Tibial artery (tissue), 4 donors: Measurements from ENCODE around the gene ATP8B3.

Experiments used
- DNase-seq, 2 donors: peaks; one replicate each; pipeline ENCODE4 v3.0.0-alpha.2; 2019
- H3K27ac ChIP-seq, 2 donors: fragments of 200-600 bp; sonication (generic) in 1 of 2; 1 replicate in 1 of 2; 2 replicates in 1 of 2; pipeline ENCODE4 v1.5.1; 2018 to 2019; ENCODE audit warnings: mild to moderate bottlenecking in 1 of 2
- H3K27me3 ChIP-seq, 2 donors: fragments of 200-600 bp; sonication (generic) in 1 of 2; one replicate each; pipeline versions ENCODE4 v1.5.1 to v1.6.0; 2016 to 2019
- H3K36me3 ChIP-seq, 3 donors: fragments of 200-600 bp; sonication (generic) in 2 of 3; one replicate each; pipeline ENCODE4 v1.5.1; 2016 to 2019; ENCODE audit warnings: mild to moderate bottlenecking in 2 of 3
- H3K4me1 ChIP-seq, 4 donors: fragments of 200-600 bp; sonication (generic) in 2 of 4; 1 replicate in 3 of 4; 2 replicates in 1 of 4; pipeline ENCODE4 v1.5.1; 2016 to 2019
- H3K4me3 ChIP-seq, 2 donors: fragments of 200-600 bp; sonication (generic) in 1 of 2; 1 replicate in 1 of 2; 2 replicates in 1 of 2; pipeline ENCODE4 v1.5.1; 2018 to 2019; ENCODE audit warnings: mild to moderate bottlenecking in 2 of 2
- H3K9me3 ChIP-seq, 3 donors: fragments of 200-600 bp; sonication (generic) in 1 of 3; one replicate each; pipeline ENCODE4 v1.5.1; 2016 to 2019
- intact Hi-C: fragments of 100-400 bp; cut with DNase I; formaldehyde crosslinking; loops from one replicate; pipeline ENCODE4 v1.15.0; 2023; ENCODE audit warnings: low total_unique reads
- TF ChIP-seq, protein P1 (sequence below), 2 experiments: fragments of 200-600 bp in 1 of 2; fragments of 450-650 bp in 1 of 2; IDR thresholded peaks; one replicate each; pipeline ENCODE4 v1.5.1; 2017 to 2019; ENCODE audit warnings: antibody characterized with exemption in 2 of 2, mild to moderate bottlenecking in 1 of 2, moderate library complexity in 1 of 2

ATP8B3 gene

DNA sequence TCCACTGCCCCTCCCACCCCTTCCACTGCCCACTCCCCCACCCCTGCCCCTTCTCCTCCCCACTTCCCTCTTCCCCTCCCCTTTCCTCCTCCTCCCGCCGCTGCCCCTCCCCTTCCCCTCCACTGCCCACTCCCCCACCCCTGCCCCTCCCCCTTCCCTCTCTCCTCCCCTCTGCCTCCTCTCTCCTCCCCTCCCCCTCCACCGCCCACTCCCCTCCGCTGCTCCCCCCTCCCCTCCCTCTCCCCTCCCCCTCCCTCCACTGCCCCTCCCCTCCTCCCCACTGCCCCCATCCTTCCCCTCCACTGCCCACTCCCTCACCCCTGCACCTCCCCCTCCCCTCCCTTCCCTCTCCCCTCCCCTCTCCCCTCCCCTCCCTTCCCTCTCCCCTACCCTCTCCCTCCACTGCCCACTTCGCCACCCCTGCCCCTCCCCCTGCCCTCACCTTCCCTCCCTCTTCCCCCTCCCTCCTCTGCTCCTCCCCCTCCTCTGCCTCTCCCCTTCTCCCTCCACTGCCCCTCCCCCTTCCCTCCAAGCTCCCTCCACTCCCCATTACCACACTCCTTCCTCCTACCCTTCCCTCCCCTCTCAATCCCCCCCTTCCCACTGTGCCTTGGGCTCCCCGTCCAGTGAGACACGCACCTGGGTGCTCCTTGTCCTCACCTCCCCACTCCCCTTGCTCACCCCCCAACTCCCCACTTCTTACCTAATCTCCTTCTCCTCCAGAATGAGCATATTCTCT lies 21.9 kb downstream of the ATP8B3 start:
- peaks cover 0 to 68% of the 10 kb centered on the region in 2 donors for H3K27me3 ChIP-seq
- intact Hi-C loops = no loop called here
- TF ChIP-seq, protein P1, sequence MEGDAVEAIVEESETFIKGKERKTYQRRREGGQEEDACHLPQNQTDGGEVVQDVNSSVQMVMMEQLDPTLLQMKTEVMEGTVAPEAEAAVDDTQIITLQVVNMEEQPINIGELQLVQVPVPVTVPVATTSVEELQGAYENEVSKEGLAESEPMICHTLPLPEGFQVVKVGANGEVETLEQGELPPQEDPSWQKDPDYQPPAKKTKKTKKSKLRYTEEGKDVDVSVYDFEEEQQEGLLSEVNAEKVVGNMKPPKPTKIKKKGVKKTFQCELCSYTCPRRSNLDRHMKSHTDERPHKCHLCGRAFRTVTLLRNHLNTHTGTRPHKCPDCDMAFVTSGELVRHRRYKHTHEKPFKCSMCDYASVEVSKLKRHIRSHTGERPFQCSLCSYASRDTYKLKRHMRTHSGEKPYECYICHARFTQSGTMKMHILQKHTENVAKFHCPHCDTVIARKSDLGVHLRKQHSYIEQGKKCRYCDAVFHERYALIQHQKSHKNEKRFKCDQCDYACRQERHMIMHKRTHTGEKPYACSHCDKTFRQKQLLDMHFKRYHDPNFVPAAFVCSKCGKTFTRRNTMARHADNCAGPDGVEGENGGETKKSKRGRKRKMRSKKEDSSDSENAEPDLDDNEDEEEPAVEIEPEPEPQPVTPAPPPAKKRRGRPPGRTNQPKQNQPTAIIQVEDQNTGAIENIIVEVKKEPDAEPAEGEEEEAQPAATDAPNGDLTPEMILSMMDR (IDR thresholded peaks at IDR 0.05) = no peak

DNA sequence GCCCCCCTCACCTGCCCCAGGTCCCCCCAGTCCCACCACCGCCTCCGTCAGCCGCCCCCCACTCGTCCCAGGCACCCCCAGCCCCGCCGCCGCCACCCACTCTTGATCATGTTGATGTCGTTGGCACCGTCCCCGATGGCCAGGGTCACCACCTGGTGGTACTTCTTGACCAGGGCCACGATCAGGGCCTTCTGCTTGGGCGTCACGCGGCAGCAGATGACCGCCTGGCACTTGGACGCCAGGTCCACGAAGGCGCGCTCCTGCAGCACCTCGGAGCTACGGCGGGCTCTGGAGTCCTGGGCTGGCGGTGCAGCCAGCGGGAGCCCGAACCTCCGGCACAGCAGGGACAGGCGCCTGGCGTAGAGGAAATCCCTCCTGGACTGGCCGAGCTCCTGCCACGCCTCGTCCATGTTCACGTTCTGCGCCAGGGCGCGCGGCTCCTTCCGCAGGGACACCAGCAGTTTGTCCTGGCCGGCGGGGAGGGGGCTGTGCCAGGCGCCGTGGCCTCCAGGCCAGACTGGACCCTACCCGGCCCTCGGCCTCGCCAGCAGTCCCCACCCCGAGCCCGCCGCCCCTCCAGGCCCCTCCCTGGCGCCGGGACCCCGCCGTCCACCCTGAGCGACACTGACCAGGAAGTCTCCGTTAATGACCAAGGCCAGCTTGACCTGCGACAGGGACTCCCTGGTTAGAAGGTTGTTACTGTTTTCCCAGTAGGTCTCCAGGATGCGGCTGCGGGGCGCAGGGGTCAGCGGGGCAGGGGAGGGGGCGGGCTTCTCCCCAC lies 22.6 kb downstream of the ATP8B3 start:
- intact Hi-C loops = loop anchor here (5.0 kb wide), 1 partner anchor 38 kb away; no protein-coding TSS in a partner anchor
- no peaks in the 10 kb centered on the region for H3K36me3 ChIP-seq
- H3K4me3 ChIP-seq = no peak overlapping the region
- TF ChIP-seq, protein P1 (IDR thresholded peaks at IDR 0.05) = no peak
- no peak overlapping the region for H3K27ac ChIP-seq
- H3K4me1 ChIP-seq = peaks cover 0 to 14% (median 0%) of the 10 kb centered on the region in 4 donors
- no peak for DNase-seq
- H3K27me3 ChIP-seq = peaks cover 0 to 74% of the 10 kb centered on the region in 2 donors
- no peaks in the 10 kb centered on the region for H3K9me3 ChIP-seq

More for the DNA sequence above, 21.9 kb downstream of the ATP8B3 start:
- no peak overlapping the region for H3K4me3 ChIP-seq
- peaks cover 0 to 14% (median 0%) of the 10 kb centered on the region in 4 donors for H3K4me1 ChIP-seq
- H3K36me3 ChIP-seq = no peaks in the 10 kb centered on the region
- DNase-seq = no peak
- no peaks in the 10 kb centered on the region for H3K9me3 ChIP-seq
- no peak overlapping the region for H3K27ac ChIP-seq

DNA sequence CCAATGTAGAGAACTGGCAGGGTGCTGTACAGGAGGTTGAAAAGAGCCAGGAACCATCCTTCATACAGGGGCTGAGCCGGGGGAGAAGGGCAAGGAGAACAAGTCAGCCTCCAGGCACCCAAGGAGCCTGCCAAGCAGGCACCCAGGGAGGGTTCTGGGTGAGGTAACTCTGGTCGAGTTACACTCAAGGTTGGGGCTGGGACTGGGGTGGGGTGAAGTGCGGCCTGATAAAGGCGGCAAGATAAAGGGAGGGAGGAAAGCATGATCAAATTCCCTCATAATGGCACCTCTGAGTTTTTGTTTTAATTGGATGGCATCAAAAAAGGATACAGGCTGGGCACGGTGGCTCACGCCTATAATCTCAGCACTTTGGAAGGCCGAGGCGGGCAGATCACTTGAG lies 25.0 kb downstream of the ATP8B3 start:
- Histone ChIP-seq H3K9me3 (peaks cover 0 to 8% (median 7%) of the 10 kb centered on the region in 3 donors), H3K4me3 (no peak overlapping the region), H3K27ac (no peak overlapping the region), H3K36me3 (no peaks in the 10 kb centered on the region), H3K27me3 (peaks cover 0 to 81% of the 10 kb centered on the region in 2 donors), H3K4me1 (peaks cover 0 to 14% (median 0%) of the 10 kb centered on the region in 4 donors)
- TF ChIP-seq, protein P1 (IDR thresholded peaks at IDR 0.05) = no peak
- DNase-seq = no peak
- intact Hi-C loops = loop anchor here (5.0 kb wide), 1 partner anchor 40 kb away; no protein-coding TSS in a partner anchor

DNA sequence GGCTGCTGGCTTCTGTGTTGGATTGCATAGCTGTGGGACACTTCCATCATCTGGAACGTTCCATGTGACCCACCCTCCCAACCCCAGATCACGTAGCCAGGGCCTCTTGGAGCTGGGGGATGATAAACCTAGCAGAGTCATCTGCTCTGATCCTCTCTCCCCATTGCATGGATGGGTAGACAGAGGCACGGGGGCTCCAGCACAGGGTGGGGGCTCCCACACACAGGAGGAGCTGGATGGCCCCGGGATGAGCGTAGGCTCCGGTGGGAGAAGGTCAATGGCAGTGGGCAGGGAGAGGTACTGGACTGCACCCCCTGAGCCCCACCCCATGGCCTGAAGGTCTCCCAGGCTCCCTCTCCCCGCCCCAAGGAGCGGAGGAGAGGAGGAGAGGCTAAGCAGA lies 25.4 kb downstream of the ATP8B3 start:
- Histone ChIP-seq H3K36me3 (no peaks in the 10 kb centered on the region), H3K9me3 (peaks cover 0 to 12% (median 11%) of the 10 kb centered on the region in 3 donors), H3K4me3 (no peak overlapping the region), H3K27me3 (peaks cover 0 to 81% of the 10 kb centered on the region in 2 donors), H3K4me1 (peaks cover 0 to 14% (median 0%) of the 10 kb centered on the region in 4 donors), H3K27ac (no peak overlapping the region)
- intact Hi-C loops = loop anchor here (5.0 kb wide), 1 partner anchor 41 kb away; no protein-coding TSS in a partner anchor
- TF ChIP-seq, protein P1 (IDR thresholded peaks at IDR 0.05) = no peak
- DNase-seq = no peak

DNA sequence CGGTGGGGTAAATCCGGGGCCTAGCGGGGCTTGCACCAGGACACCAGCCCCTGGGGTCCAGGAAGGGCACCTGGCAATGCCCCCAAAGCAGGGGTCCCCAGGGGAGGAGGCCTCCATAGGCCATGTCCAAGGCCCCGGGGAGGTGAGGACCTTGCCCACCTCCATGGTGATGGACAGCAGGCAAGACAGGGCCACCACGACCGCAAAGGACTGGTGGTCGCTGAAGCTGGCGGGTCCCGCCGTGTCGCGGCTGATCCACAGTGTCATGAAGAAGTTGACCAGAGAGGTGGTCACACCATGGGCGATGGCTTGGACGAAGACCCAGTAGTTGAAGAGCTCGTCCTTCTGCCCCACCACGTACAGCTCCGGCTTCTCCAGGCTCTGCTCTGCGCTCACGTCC lies 26.8 kb downstream of the ATP8B3 start:
- Histone ChIP-seq H3K27me3 (peaks cover 0 to 80% of the 10 kb centered on the region in 2 donors), H3K36me3 (no peaks in the 10 kb centered on the region), H3K27ac (no peak overlapping the region), H3K9me3 (peaks cover 0 to 17% (median 14%) of the 10 kb centered on the region in 3 donors), H3K4me1 (peaks cover 0 to 14% (median 0%) of the 10 kb centered on the region in 4 donors), H3K4me3 (no peak overlapping the region)
- no peak for DNase-seq
- intact Hi-C loops = loop anchor here (5.0 kb wide), 1 partner anchor 42 kb away; no protein-coding TSS in a partner anchor
- TF ChIP-seq, protein P1 (IDR thresholded peaks at IDR 0.05) = no peak
